Measurements from ENCODE around the gene ADGRB3. TPM values are rescaled to one million over a fixed set of nuclear protein-coding genes. Genes with fewer than 3 reads are reported as not detected.

The ADGRB3 gene
- total RNA-seq, 3 donors from 2014 or later, result 1.1 to 2.3 (median 1.2) TPM

GRCh38 chr6:68709091-68709490 is 74.0 kb downstream of the ADGRB3 start:
- Histone ChIP-seq H3K27me3 (no peaks in the 10 kb centered on the region), H3K36me3 (no peaks in the 10 kb centered on the region), H3K4me3 (no peak overlapping the region), H3K4me1 (no peaks in the 10 kb centered on the region), H3K9me3 (no peaks in the 10 kb centered on the region), H3K27ac (no peak overlapping the region)
- no peak for TF ChIP-seq POLR2AphosphoS5 (IDR thresholded peaks at IDR 0.05)
- no peak for TF ChIP-seq POLR2A (IDR thresholded peaks at IDR 0.05)
- TF ChIP-seq, protein P1, sequence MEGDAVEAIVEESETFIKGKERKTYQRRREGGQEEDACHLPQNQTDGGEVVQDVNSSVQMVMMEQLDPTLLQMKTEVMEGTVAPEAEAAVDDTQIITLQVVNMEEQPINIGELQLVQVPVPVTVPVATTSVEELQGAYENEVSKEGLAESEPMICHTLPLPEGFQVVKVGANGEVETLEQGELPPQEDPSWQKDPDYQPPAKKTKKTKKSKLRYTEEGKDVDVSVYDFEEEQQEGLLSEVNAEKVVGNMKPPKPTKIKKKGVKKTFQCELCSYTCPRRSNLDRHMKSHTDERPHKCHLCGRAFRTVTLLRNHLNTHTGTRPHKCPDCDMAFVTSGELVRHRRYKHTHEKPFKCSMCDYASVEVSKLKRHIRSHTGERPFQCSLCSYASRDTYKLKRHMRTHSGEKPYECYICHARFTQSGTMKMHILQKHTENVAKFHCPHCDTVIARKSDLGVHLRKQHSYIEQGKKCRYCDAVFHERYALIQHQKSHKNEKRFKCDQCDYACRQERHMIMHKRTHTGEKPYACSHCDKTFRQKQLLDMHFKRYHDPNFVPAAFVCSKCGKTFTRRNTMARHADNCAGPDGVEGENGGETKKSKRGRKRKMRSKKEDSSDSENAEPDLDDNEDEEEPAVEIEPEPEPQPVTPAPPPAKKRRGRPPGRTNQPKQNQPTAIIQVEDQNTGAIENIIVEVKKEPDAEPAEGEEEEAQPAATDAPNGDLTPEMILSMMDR (IDR thresholded peaks at IDR 0.05), result no peak
- intact Hi-C loops (cut with DNase I; ENCODE audit: low total_unique reads), result no loop called here
- DNase-seq (ENCODE audit: low spot score in 2 of 2), result no peak

- Histone ChIP-seq H3K27me3 (no peaks in the 10 kb centered on the region), H3K9me3 (no peaks in the 10 kb centered on the region), H3K4me3 (no peak overlapping the region), H3K4me1 (no peaks in the 10 kb centered on the region), H3K36me3 (no peaks in the 10 kb centered on the region), H3K27ac (no peak overlapping the region)
- intact Hi-C loops (cut with DNase I; ENCODE audit: low total_unique reads), result no loop called here
- TF ChIP-seq, protein P1 (IDR thresholded peaks at IDR 0.05), result no peak
- TF ChIP-seq POLR2AphosphoS5 (IDR thresholded peaks at IDR 0.05), result no peak
- TF ChIP-seq POLR2A (IDR thresholded peaks at IDR 0.05), result no peak
- no peak for DNase-seq (ENCODE audit: low spot score in 2 of 2)
Measured at GRCh38 chr6:68709882-68710281, 74.8 kb downstream of the ADGRB3 start.

GRCh38 chr6:68710496-68710895 is 75.4 kb downstream of the ADGRB3 start:
- Histone ChIP-seq H3K9me3 (no peaks in the 10 kb centered on the region), H3K27ac (no peak overlapping the region), H3K27me3 (no peaks in the 10 kb centered on the region), H3K4me1 (no peaks in the 10 kb centered on the region), H3K4me3 (no peak overlapping the region), H3K36me3 (no peaks in the 10 kb centered on the region)
- no peak for DNase-seq (ENCODE audit: low spot score in 2 of 2)
- TF ChIP-seq, protein P1 (IDR thresholded peaks at IDR 0.05), result no peak
- TF ChIP-seq POLR2AphosphoS5 (IDR thresholded peaks at IDR 0.05) (no peak), POLR2A (IDR thresholded peaks at IDR 0.05) (no peak)
- intact Hi-C loops (cut with DNase I; ENCODE audit: low total_unique reads), result no loop called here

DNA sequence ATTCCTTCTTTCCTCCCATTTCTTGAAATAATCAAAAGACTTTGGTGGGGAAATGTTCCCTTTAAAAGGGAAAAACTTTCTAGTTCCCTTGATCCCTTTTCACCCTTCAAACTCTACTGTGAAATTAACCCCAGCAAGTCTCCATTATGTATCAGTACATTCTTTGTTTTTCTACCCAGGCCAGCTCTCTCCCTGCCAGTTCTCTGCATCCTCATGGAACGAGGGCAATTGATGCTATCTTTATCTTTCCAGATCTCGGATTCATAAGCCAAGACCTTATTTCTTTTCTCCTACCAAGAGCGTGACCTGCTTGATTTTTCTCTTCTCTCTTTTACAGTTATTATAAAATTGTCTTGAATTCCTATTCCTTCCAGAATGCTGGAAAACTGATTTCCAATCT is 75.8 kb downstream of the ADGRB3 start:
- Histone ChIP-seq H3K27ac (no peak overlapping the region), H3K4me3 (no peak overlapping the region), H3K27me3 (no peaks in the 10 kb centered on the region), H3K36me3 (no peaks in the 10 kb centered on the region), H3K9me3 (no peaks in the 10 kb centered on the region), H3K4me1 (no peaks in the 10 kb centered on the region)
- intact Hi-C loops (cut with DNase I; ENCODE audit: low total_unique reads), result no loop called here
- TF ChIP-seq POLR2AphosphoS5 (IDR thresholded peaks at IDR 0.05), result no peak
- no peak for TF ChIP-seq POLR2A (IDR thresholded peaks at IDR 0.05)
- TF ChIP-seq, protein P1 (IDR thresholded peaks at IDR 0.05), result no peak
- no peak for DNase-seq (ENCODE audit: low spot score in 2 of 2)

GRCh38 chr6:68711386-68712000 is 76.4 kb downstream of the ADGRB3 start:
- H3K27me3 ChIP-seq, result no peaks in the 10 kb centered on the region
- no peak for DNase-seq (ENCODE audit: low spot score in 2 of 2)

More at GRCh38 chr6:68711386-68712000, 76.4 kb downstream of the ADGRB3 start:
- TF ChIP-seq POLR2AphosphoS5 (IDR thresholded peaks at IDR 0.05) (no peak), POLR2A (IDR thresholded peaks at IDR 0.05) (no peak)
- TF ChIP-seq, protein P1 (IDR thresholded peaks at IDR 0.05), result no peak
- intact Hi-C loops (cut with DNase I; ENCODE audit: low total_unique reads), result no loop called here
- no peaks in the 10 kb centered on the region for H3K4me1 ChIP-seq
- no peak overlapping the region for H3K4me3 ChIP-seq
- no peaks in the 10 kb centered on the region for H3K36me3 ChIP-seq
- no peaks in the 10 kb centered on the region for H3K9me3 ChIP-seq
- no peak overlapping the region for H3K27ac ChIP-seq

Measured in breast epithelium (tissue), 4 donors.